ENCODE data around the gene LGI1.

The LGI1 gene

DNA sequence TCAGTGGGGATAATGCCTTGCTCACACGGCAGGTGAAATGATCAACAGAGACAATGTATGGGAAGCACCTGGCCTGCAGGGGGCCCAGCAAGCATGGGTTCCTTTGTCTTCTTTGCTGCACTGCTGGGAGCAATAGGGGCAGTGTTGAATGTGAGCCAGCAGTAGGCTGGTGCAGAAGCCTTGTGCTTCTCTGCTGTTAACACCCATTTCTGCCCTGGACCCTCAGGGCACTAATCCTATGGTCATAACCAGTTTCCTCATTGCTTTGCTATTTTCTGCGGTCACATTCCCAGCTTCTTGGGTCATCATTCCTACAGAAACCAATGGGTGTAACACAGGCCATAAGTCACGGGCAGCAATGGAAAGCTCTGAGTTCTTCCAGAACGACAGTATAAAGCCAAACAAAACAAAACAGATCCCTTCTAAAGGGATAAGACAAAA, 10.9 kb upstream of the LGI1 start:
- H3K9me3 Mint-ChIP-seq: no peaks in the 10 kb centered on the region
- H3K27me3 Mint-ChIP-seq (ENCODE audit: low read depth): peaks cover 2% of the 10 kb centered on the region
- H3K4me3 Mint-ChIP-seq: no peak overlapping the region

DNA sequence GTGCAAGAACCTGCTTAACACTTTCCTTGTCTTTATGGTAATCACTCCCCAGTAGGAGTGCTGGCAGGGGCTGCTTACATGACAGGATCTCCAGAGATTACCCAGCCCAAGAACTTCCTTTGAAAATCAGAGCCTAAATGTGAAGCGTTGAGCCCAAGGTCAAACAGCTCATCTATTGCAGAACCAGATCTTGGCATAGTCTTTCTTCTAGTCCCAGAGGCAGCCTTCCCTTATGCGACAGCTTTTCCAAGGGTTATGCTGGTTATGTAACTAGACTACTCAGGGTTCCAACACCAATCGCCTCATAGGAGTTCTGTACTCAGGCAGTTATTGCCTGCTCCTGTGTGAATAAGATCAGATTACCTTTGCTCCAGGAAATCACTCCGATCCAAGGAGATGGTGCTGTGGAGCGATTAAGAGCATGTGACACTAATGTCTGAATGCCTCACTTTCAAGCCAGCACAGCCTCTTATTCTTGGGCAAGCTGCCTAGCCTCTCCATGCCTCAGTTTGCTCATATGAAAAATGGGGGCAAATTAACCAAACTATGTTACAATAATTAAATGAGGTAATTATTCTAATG, 8.4 kb upstream of the LGI1 start:
- H3K27ac Mint-ChIP-seq: no peak overlapping the region
- H3K27me3 Mint-ChIP-seq (ENCODE audit: low read depth): no peaks in the 10 kb centered on the region
- no peak overlapping the region for H3K4me3 Mint-ChIP-seq
- H3K36me3 Mint-ChIP-seq (ENCODE audit: low read depth): no peaks in the 10 kb centered on the region
- H3K4me1 Mint-ChIP-seq (ENCODE audit: low read depth): no peaks in the 10 kb centered on the region
- H3K9me3 Mint-ChIP-seq: no peaks in the 10 kb centered on the region

More for the DNA sequence above, 10.9 kb upstream of the LGI1 start:
- no peak overlapping the region for H3K27ac Mint-ChIP-seq
- H3K36me3 Mint-ChIP-seq (ENCODE audit: low read depth): no peaks in the 10 kb centered on the region
- no peaks in the 10 kb centered on the region for H3K4me1 Mint-ChIP-seq (ENCODE audit: low read depth)

DNA sequence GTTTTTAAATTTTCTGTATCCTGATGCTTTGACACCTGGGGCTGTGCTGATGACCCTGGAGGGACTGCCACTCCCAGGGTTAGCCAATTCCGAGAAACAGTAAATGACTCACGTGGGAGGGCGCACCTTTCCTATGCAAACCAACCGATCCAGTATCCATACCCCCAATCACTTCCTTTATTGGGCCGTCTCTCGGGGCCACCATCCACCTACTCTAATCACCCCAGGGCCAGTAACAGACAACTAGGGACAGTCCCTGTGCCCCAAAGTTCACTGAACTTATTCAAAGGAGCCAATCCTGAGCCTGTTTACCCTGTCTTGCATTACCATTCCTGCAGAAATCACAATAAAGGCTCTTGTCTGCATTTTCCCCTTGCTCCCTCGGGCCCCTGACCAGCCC, 6.6 kb upstream of the LGI1 start:
- no peaks in the 10 kb centered on the region for H3K4me1 Mint-ChIP-seq (ENCODE audit: low read depth)
- no peaks in the 10 kb centered on the region for H3K27me3 Mint-ChIP-seq (ENCODE audit: low read depth)
- no peaks in the 10 kb centered on the region for H3K36me3 Mint-ChIP-seq (ENCODE audit: low read depth)
- no peaks in the 10 kb centered on the region for H3K9me3 Mint-ChIP-seq
- H3K27ac Mint-ChIP-seq: no peak overlapping the region
- H3K4me3 Mint-ChIP-seq: no peak overlapping the region

DNA sequence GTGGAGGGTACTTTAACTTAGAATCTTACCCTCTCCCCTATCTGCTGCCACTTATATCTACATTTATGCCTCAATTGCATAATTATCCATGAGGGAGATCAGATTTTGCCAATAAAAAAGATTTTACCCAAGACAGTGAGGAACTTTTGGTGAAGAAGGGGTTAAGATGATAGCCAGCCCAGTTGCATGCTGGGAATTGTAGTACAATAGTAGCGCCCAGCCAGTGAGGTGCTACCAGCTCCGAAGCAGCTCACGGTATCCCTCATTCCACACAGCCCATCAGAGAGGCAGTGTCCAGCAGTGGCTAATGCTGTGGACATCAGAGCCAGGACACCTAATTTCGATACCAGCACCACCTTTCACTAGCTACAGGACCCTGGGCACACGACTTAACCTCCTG, 5.9 kb upstream of the LGI1 start:
- Mint-ChIP-seq H3K4me3 (no peak overlapping the region), H3K27me3 (ENCODE audit: low read depth) (peaks cover 2% of the 10 kb centered on the region), H3K9me3 (no peaks in the 10 kb centered on the region), H3K4me1 (ENCODE audit: low read depth) (no peaks in the 10 kb centered on the region), H3K27ac (no peak overlapping the region), H3K36me3 (ENCODE audit: low read depth) (no peaks in the 10 kb centered on the region)

DNA sequence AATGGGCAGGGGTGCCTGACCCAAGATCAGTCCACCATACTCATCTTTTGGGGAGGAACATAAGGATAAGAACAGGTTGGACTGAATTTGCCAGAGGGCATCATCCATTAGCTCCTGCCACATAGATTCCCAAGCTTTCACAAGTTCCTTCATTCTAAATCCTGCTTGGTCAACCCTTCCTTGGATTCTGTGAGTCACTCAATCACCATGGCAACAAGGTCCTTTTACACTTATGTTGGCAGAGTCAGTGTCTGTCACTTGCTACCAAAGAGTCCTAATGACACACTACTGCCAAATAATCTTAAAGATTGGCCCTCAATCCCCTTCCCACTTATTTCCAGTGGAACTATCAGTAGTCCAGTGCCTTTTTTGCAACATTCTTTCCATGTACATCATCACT, 5.0 kb upstream of the LGI1 start:
- Mint-ChIP-seq H3K27me3 (ENCODE audit: low read depth) (peaks cover 11% of the 10 kb centered on the region), H3K9me3 (no peaks in the 10 kb centered on the region), H3K27ac (no peak overlapping the region), H3K36me3 (ENCODE audit: low read depth) (no peaks in the 10 kb centered on the region), H3K4me3 (no peak overlapping the region), H3K4me1 (ENCODE audit: low read depth) (no peaks in the 10 kb centered on the region)

DNA sequence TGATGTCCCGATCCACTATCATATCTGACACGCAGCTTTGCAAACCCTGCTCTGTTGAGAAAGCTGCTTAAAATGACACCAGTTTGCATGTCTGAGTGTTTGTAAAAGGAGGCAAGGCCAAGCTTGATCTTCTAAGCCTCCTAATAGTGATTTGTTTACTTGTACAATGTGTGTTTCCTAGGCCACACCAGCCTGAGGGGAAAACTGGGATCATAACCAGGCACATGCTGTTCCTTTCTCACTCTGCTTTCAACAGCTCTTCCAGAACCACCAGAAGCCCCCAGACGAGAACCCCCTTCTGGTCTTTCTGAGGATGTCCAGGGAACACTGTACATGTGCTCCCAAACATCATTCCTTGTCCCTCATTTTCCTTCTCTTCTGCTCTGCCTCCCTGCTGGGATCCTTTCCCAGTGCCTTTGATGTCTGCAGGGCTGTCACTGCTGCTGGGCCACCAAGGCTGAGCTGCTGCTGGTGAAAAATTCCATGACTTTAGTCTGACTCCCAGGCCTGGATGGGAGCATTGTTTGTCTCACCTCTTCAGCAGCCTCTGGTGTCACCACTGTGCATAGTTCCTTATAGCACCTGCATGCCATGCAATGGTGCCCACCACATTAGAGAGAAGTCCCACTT, 4.0 kb upstream of the LGI1 start:
- H3K9me3 Mint-ChIP-seq: no peaks in the 10 kb centered on the region
- H3K36me3 Mint-ChIP-seq (ENCODE audit: low read depth): no peaks in the 10 kb centered on the region
- H3K4me1 Mint-ChIP-seq (ENCODE audit: low read depth): no peaks in the 10 kb centered on the region
- H3K4me3 Mint-ChIP-seq: no peak overlapping the region
- peaks cover 21% of the 10 kb centered on the region for H3K27me3 Mint-ChIP-seq (ENCODE audit: low read depth)
- no peak overlapping the region for H3K27ac Mint-ChIP-seq

DNA sequence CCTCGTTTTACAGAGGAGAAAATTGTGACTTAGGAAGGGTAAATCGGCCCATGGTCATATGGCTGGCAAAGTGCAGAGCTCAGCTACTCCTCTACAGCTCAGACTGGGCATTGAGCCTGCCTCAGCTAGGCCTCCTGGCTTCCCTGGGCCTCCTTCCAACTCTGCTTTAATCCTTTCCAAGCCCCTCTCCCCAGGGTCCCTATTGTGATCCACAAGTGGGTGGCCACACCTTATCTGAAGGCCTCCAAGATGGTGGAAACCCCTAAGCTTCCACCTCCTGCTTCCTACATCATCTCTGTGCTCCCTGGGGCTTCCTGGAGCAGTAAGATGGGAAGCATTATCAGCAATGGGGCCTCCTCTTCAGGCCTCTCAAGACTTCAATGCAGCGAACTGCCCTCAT, 3.0 kb upstream of the LGI1 start:
- H3K4me3 Mint-ChIP-seq: no peak overlapping the region
- H3K27me3 Mint-ChIP-seq (ENCODE audit: low read depth): peaks cover 26% of the 10 kb centered on the region
- H3K36me3 Mint-ChIP-seq (ENCODE audit: low read depth): no peaks in the 10 kb centered on the region

DNA sequence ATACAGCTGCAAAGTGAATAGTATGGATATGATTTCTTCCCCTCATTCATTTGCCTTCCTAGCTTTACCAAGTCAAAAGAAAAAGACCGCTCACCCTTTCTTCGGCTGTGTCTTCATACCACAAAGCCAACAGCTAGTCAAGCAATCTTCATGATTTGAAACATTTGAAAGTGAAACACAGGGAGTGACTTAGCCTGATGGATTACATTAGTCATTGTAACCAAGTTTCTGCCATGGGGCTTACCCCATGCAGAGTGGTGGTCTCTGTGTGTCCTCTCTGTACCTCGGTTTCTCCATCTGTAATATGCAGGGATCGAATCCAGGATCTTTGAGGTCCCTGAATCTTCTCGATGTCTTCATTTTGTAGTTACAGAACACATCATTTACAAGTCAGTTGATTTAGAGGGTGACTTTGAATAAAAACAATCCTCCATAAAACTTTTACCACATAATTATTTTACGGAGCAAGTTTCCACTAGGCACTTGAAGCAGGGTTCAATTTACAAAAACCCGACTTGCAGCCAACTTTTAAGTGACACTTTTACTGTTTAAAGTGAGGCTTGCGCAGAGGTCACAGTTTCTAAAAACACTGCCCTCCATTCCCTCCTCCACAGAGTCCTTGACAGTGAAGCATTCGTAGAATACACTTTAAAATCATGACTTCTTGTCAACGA, 2.2 kb upstream of the LGI1 start:
- peaks cover 31% of the 10 kb centered on the region for H3K27me3 Mint-ChIP-seq (ENCODE audit: low read depth)
- no peaks in the 10 kb centered on the region for H3K36me3 Mint-ChIP-seq (ENCODE audit: low read depth)
- no peaks in the 10 kb centered on the region for H3K4me1 Mint-ChIP-seq (ENCODE audit: low read depth)
- no peak overlapping the region for H3K27ac Mint-ChIP-seq
- H3K4me3 Mint-ChIP-seq: no peak overlapping the region
- H3K9me3 Mint-ChIP-seq: no peaks in the 10 kb centered on the region

More for the DNA sequence above, 3.0 kb upstream of the LGI1 start:
- Mint-ChIP-seq H3K9me3 (no peaks in the 10 kb centered on the region), H3K4me1 (ENCODE audit: low read depth) (no peaks in the 10 kb centered on the region), H3K27ac (no peak overlapping the region)

DNA sequence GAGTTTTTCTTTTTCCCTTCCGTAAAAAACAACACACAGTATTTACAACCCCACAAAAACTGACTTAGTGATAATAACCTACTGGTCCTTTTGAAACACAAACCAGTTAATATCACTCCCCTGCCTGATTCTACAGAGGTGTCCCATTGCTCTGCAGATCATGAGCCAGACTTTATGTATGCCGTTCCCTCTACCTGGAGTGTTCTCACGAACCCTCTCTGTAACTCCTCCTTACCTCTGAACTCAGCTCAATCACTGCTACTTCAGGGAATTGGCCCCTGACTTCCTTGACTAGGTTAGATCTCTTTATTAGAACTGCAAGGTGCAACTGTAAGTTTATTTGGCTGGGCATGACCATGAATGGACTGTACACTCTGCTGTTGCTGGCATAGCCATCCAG, 1.6 kb upstream of the LGI1 start:
- H3K4me3 Mint-ChIP-seq: no peak overlapping the region
- H3K27ac Mint-ChIP-seq: no peak overlapping the region
- no peaks in the 10 kb centered on the region for H3K4me1 Mint-ChIP-seq (ENCODE audit: low read depth)
- H3K36me3 Mint-ChIP-seq (ENCODE audit: low read depth): no peaks in the 10 kb centered on the region
- no peaks in the 10 kb centered on the region for H3K9me3 Mint-ChIP-seq
- H3K27me3 Mint-ChIP-seq (ENCODE audit: low read depth): peaks cover 35% of the 10 kb centered on the region

DNA sequence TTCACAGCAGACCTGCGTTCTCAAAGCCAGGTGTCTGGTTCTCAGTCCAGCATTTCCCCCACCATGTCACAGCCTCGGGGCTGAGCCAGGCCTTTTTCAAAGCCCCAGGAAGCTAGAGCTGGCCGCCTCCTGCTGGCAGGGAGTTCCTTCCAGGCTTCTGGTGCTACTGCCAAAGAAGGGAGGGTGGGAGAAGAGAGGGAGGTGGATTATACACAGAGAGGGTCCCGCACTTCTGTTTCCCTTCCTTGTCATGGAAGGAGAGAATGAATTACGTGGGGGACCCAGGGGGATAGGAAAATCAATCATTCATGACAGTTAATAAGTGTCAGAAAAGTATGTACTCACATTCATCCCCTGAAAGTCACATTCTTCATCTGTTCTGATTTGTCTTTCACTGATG, 600 bp upstream of the LGI1 start:
- Mint-ChIP-seq H3K27me3 (ENCODE audit: low read depth) (peaks cover 38% of the 10 kb centered on the region), H3K27ac (no peak overlapping the region), H3K36me3 (ENCODE audit: low read depth) (no peaks in the 10 kb centered on the region), H3K9me3 (no peaks in the 10 kb centered on the region), H3K4me3 (no peak overlapping the region), H3K4me1 (ENCODE audit: low read depth) (no peaks in the 10 kb centered on the region)

DNA sequence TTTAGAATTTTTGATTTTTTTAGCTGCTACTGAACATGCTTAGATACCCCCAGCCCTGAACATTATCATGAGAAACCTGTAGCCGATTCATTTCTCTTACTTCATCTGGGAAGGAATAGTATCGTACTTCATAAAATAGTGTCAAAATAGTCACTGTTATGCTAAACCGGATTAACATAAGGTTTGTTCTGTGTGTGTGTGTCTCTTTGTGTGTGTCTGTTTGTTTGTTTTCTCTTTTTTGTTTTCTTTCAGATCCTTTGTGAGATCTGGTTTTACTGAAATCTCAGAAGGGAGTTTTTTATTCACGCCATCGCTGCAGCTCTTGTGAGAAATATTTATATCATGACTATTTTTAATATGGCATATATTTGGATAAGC, 761 bp downstream of the LGI1 start:
- Mint-ChIP-seq H3K9me3 (no peaks in the 10 kb centered on the region), H3K36me3 (ENCODE audit: low read depth) (no peaks in the 10 kb centered on the region)

DNA sequence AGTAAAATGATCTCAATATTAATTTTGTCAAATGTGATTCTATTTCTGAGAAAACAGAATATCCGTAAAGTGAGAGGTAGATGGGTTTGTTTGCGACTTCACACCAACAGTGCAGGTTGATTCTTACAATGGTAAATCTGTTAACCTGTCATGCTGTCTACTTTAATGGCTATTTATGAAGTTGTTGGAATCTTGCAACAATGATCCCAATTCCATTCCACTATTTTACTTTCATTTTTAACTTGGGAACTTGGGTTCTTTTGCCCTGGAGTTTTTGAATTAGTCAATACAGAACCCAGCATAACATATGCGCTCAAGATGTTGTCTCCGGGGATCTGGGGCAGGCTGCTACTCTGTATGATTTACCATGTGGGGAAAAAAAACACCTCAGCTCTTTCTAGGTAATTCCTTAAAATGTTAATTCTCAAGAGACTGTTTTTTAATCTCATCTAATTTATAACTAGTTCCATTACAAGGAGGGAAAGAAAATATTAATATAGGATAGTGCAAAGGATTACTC, 1.2 kb downstream of the LGI1 start:
- H3K36me3 Mint-ChIP-seq (ENCODE audit: low read depth): no peaks in the 10 kb centered on the region
- H3K4me1 Mint-ChIP-seq (ENCODE audit: low read depth): no peaks in the 10 kb centered on the region
- no peak overlapping the region for H3K27ac Mint-ChIP-seq
- no peaks in the 10 kb centered on the region for H3K9me3 Mint-ChIP-seq
- no peak overlapping the region for H3K4me3 Mint-ChIP-seq
- H3K27me3 Mint-ChIP-seq (ENCODE audit: low read depth): peaks cover 48% of the 10 kb centered on the region

More for the DNA sequence above, 761 bp downstream of the LGI1 start:
- Mint-ChIP-seq H3K4me1 (ENCODE audit: low read depth) (no peaks in the 10 kb centered on the region), H3K4me3 (no peak overlapping the region), H3K27ac (no peak overlapping the region), H3K27me3 (ENCODE audit: low read depth) (peaks cover 46% of the 10 kb centered on the region)

DNA sequence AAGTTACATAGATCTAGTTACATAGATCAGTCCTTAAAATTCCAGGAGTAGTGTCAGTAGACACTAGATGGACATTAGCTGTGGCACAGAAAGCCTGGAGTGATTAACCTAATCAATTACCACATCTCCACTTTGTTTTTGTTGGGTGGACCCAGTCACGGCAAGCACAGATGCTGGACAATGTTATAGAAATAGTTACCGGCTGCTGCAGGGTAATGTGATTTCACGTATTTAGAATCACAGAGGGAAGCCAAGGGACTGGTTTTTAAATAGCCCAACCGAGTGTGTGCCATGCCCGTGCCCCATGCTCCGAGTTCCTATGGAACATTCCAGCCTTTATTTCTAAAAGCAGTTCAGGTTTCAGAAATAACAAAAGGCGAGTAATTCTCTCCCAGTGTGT, 2.8 kb downstream of the LGI1 start:
- Mint-ChIP-seq H3K4me3 (no peak overlapping the region), H3K36me3 (ENCODE audit: low read depth) (no peaks in the 10 kb centered on the region), H3K27ac (no peak overlapping the region), H3K27me3 (ENCODE audit: low read depth) (peaks cover 52% of the 10 kb centered on the region), H3K9me3 (no peaks in the 10 kb centered on the region), H3K4me1 (ENCODE audit: low read depth) (no peaks in the 10 kb centered on the region)

DNA sequence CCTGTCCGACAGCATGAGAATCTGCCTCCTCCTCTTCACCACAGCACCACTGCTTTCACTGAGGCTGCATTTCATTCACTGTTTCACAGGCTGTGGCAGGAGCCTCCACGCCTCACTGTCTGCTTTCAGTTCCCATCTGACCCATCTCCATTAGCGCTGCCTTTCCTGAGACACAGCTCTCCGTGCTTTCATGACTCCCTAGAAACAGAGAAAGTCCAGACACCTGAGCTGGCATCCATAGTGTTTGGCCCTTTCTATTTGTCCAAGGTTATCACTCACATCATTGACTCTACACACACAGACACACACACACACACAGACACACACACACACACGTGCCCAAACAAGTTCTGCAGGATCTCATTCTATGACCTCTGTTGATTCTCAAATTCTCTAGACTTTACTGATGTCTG, 5.2 kb downstream of the LGI1 start:
- H3K4me1 Mint-ChIP-seq (ENCODE audit: low read depth): no peaks in the 10 kb centered on the region
- no peak overlapping the region for H3K4me3 Mint-ChIP-seq
- no peaks in the 10 kb centered on the region for H3K9me3 Mint-ChIP-seq
- H3K27me3 Mint-ChIP-seq (ENCODE audit: low read depth): peaks cover 43% of the 10 kb centered on the region
- H3K36me3 Mint-ChIP-seq (ENCODE audit: low read depth): no peaks in the 10 kb centered on the region
- no peak overlapping the region for H3K27ac Mint-ChIP-seq

DNA sequence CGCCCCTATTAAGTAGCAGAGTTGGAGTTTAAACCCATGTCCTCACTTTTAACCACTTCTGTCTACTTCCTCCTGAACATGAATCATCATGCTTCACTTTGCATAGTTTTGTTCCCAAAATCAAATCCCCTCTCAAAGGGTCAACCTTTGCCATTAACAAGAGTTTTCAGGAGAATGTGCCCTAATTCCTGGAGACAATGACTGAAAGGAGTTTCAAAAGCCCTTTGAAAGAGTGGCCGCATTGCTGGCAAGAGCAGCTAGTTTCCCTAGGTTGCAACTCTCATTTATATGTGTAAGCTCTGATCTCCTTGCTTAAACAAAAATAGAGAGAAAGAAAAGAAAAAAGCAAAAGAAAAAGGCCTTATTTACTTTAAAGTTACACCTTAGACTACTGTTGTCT, 9.2 kb downstream of the LGI1 start:
- Mint-ChIP-seq H3K27me3 (ENCODE audit: low read depth) (peaks cover 24% of the 10 kb centered on the region), H3K4me3 (no peak overlapping the region), H3K27ac (no peak overlapping the region)

More for the DNA sequence above, 9.2 kb downstream of the LGI1 start:
- Mint-ChIP-seq H3K36me3 (ENCODE audit: low read depth) (no peaks in the 10 kb centered on the region), H3K4me1 (ENCODE audit: low read depth) (no peaks in the 10 kb centered on the region), H3K9me3 (no peaks in the 10 kb centered on the region)

Data from T-helper 1 cell treated with Interleukin-12 subunit alpha and Interleukin-12 subunit beta and Interleukin-4 antibody, amounts not matched to agents 30 μg/mL and 1 μg/mL, for 36 hours (primary cell).